ENCODE results near the gene KLHL25. TPM values are rescaled to one million over a fixed set of nuclear protein-coding genes. Genes with fewer than 3 reads are reported as not detected.

KLHL25 gene
- total RNA-seq, 1 experiment from 2014 or later: 18.4 TPM

DNA sequence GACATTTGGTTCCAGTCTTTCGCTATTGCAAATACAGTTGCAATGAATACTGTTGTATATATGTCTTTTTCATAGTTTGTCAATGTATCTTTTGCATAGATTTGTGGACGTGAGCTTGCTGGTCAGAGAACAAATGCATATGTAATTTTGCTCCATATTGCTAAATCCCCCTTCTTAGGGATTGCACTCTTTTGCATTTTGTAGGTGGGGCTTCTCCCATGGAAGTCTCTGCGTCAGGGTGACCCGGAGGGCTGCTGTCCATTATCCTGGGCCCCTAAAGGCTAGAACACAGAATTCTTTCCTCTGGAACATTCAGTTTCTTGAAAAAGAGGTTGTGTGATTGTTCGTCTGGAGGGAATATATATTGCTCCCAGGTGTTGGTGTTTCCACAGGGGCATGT, 25.2 kb upstream of the KLHL25 start:
- Histone ChIP-seq H4K91ac (ENCODE audit: insufficient read length, low read depth, low read length) (no peak overlapping the region), H3K56ac (ENCODE audit: insufficient read length, low read depth, low read length) (no peak overlapping the region), H3K27me3 (ENCODE audit: insufficient read depth, low read length) (no peaks in the 10 kb centered on the region), H2AFZ (ENCODE audit: low read length) (no peak overlapping the region), H4K20me1 (ENCODE audit: control insufficient read depth, insufficient read depth, insufficient read length) (no peaks in the 10 kb centered on the region), H3K4ac (ENCODE audit: low read depth, low read length) (no peak overlapping the region), H3K27ac (ENCODE audit: insufficient read length, low read depth, low read length) (no peak overlapping the region), H3K9ac (ENCODE audit: extremely low read depth, insufficient read length, low read length) (no peak overlapping the region), H3K4me1 (ENCODE audit: insufficient read depth, low read length) (no peaks in the 10 kb centered on the region), H3K4me2 (ENCODE audit: insufficient read depth, insufficient read length, low read length) (no peak overlapping the region), H2BK20ac (ENCODE audit: low read depth, low read length, poor library complexity, severe bottlenecking) (no peak overlapping the region), H3K14ac (ENCODE audit: insufficient read depth, low read length) (no peak overlapping the region), H2BK5ac (ENCODE audit: insufficient read length, low read length) (no peak overlapping the region), H3T11ph (ENCODE audit: low read length) (no peak overlapping the region), H4K8ac (replicated peaks; ENCODE audit: insufficient read length, low read depth, low read length) (no peak overlapping the region), H3K23me2 (ENCODE audit: insufficient read length, low read depth, low read length, poor library complexity, severe bottlenecking) (no peaks in the 10 kb centered on the region), H2BK15ac (ENCODE audit: low read depth, low read length) (no peak overlapping the region), H4K5ac (ENCODE audit: insufficient read length, low read depth, low read length) (no peak overlapping the region), H3K79me1 (ENCODE audit: insufficient read depth, low read depth, low read length, poor library complexity, severe bottlenecking) (no peaks in the 10 kb centered on the region), H3K18ac (ENCODE audit: insufficient read length, low read depth, low read length) (no peak overlapping the region), H3K23ac (ENCODE audit: insufficient read length, low read depth, low read length) (no peak overlapping the region), H2AK5ac (ENCODE audit: insufficient read length, low read length) (no peak overlapping the region), H3K9me3 (ENCODE audit: control insufficient read depth, low read depth, low read length) (no peaks in the 10 kb centered on the region), H2BK12ac (ENCODE audit: insufficient read length, low read depth, low read length) (no peak overlapping the region), H2BK120ac (ENCODE audit: low read depth, low read length, poor library complexity, severe bottlenecking) (no peak overlapping the region), H3K79me2 (ENCODE audit: insufficient read depth, low read length) (no peaks in the 10 kb centered on the region)
- H3K27ac Mint-ChIP-seq: no peak overlapping the region
- no peaks in the 10 kb centered on the region; the same call in 1 of the 2 replicates for H3K27me3 Mint-ChIP-seq (ENCODE audit: low read depth)
- no CpG with 5 or more reads among the region's 5 CpGs for WGBS (ENCODE audit: extremely low coverage, insufficient read length, low lambda C conversion rate)
- no peaks in the 10 kb centered on the region for H3K4me1 Mint-ChIP-seq
- H3K9me3 Mint-ChIP-seq: no peaks in the 10 kb centered on the region
- no peaks in the 10 kb centered on the region for H3K36me3 Mint-ChIP-seq (ENCODE audit: insufficient read depth in 1 of 3, low read depth in 3 of 3)
- no peak for DNase-seq
- TF ChIP-seq, protein P1, sequence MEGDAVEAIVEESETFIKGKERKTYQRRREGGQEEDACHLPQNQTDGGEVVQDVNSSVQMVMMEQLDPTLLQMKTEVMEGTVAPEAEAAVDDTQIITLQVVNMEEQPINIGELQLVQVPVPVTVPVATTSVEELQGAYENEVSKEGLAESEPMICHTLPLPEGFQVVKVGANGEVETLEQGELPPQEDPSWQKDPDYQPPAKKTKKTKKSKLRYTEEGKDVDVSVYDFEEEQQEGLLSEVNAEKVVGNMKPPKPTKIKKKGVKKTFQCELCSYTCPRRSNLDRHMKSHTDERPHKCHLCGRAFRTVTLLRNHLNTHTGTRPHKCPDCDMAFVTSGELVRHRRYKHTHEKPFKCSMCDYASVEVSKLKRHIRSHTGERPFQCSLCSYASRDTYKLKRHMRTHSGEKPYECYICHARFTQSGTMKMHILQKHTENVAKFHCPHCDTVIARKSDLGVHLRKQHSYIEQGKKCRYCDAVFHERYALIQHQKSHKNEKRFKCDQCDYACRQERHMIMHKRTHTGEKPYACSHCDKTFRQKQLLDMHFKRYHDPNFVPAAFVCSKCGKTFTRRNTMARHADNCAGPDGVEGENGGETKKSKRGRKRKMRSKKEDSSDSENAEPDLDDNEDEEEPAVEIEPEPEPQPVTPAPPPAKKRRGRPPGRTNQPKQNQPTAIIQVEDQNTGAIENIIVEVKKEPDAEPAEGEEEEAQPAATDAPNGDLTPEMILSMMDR (conservative IDR thresholded peaks at IDR 0.05): no peak
- H3K4me3 Mint-ChIP-seq: no peak overlapping the region
